Kidney glomerular epithelial cell (primary cell): Measurements from ENCODE around the gene FBXL12.
"Not testable (repeated sequence)": the region's sequence is repeated elsewhere in the genome, so short reads cannot be mapped to it uniquely, and the experiment has no call there.

Source experiments
- DNase-seq: peaks from one replicate; lab custom pipeline; 2025; lab: John Stamatoyannopoulos, UW

FBXL12 gene

GRCh38 chr19:9838324-9838723 is 19.4 kb upstream of the FBXL12 start:
- no peak for DNase-seq

DNA sequence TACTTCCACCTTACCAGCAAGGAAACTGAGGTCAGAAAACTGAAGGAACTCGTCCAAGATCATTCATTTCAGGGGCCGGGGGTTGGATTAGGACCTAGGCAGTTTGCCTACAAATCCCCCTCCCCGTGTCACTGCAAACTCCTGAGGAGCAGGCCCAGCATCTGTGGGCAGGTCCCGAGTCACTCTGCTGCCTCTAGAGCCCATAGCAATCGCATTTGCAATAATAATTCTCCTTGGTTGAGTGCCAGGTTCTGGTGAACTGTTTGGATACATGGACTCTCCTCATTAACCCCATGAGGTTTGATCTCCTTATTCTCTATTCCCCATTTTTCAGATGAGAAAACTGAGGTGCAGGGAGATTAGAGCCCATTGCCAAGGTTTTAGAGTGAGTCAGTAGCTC is 17.1 kb upstream of the FBXL12 start:
- peak; percentile 35 for DNase-seq

GRCh38 chr19:9835507-9835949 is 16.6 kb upstream of the FBXL12 start:
- no peak for DNase-seq

DNA sequence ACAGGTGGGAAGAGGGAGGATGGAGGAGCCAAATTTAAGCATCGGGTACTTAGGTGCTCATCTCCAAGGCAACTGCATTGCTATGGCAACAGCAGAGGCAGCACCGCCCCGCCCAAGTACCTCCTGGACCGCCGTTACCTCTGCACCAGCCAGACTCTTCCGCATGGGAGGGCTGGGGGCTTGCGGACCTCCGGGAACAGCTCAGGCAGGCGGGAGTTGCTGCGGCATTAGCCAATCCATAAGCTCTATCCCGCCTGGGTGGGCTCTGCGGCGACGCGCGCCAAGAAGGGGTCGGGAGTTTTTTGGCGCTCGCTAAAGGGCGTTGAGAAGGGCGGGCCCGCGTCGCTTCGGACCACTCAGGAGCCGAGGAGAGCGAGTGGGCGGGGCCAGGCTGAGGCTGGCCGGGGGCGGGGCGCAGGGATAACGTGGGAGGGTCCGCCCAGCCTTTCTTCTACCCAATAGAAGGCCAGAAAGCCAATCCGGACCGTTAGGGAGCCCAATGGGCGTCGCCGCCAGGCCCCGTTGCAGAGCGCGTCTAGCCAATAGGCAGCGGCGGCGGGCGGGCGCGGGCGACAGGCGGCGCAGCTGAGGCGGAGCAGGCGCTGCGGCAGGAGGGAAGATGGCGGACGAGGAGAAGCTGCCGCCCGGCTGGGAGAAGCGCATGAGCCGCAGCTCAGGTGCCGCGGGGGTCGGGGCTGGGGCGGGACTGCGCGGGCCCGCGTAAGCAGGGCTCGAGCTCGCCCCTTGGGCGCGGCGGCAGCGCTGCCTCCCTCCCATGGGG is 16.0 kb upstream of the FBXL12 start, which contains the start of gene PIN1:
Gene PIN1 (plus strand): TSS at position 593 of the 781 bp plus-strand sequence. CDS start 27 bp downstream, at position 620.
- peak; percentile 94 for DNase-seq

DNA sequence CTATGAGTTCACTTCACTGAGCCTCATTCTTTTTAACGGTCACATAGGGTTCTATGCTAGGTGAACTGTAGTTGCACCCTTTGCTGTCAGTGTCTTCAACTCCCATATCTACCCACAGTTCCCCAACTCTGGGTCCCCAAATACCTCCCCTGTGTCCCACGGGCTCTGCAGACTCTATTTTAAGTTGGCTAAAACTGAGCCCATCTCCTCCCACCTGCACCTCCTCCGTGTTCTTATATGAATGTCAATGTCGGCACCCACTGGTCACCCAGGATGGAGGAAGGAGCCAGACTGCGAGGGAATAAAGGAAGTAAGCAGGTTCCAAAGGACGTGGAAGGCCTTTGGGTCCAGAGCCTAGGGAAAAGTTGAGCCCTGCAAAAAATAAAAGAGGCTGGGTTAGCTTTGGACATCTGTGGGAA is 15.4 kb upstream of the FBXL12 start:
- no peak for DNase-seq

DNA sequence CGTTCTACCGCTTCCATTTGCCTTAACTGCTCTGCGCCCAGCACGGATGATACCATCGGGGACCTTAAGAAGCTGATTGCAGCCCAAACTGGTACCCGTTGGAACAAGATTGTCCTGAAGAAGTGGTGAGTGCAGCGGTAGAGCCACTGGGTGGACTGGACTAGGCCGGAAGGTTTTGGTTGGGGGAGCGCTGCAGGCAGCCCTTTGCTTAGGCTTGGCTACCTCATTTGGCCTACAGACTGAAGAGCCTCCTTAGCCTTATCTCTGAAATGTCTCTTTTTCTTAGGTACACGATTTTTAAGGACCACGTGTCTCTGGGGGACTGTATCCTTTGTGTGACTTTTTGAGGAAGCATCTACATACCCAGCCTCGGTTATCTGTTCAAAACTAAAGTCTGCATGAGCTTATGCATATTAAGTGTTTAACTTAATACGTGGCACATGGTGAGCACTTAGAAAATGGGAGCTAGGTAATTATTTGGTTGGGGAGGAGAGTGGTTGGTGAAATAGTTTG is 9.7 kb upstream of the FBXL12 start:
- DNase-seq = no peak

- peak; percentile 80 for DNase-seq
Observed at GRCh38 chr19:9827289-9828238, 8.7 kb upstream of the FBXL12 start, which contains the start of gene UBL5. TSS of gene UBL5 (plus strand) at chr19:9827918. CDS start at chr19:9828338, 420 bp downstream.

DNA sequence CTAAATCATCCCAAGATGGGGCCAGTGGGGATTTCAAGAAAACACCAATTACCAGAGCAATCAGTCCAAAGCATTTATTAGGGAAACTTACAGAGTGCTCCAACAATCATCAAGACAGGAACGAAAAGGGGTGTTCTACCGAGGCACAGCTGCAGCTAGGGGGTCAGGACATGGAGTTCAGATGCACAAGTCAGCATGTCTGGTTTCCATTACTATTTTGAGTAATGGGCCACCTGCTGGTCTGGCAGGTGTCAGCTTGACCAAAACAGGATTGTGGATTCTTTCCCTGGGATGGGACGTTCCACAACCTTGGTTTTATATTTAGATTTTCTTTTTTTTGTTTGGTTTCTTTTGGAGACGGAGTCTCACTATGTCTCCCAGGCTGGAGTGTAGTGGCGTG is 4.9 kb upstream of the FBXL12 start:
- no peak for DNase-seq

DNA sequence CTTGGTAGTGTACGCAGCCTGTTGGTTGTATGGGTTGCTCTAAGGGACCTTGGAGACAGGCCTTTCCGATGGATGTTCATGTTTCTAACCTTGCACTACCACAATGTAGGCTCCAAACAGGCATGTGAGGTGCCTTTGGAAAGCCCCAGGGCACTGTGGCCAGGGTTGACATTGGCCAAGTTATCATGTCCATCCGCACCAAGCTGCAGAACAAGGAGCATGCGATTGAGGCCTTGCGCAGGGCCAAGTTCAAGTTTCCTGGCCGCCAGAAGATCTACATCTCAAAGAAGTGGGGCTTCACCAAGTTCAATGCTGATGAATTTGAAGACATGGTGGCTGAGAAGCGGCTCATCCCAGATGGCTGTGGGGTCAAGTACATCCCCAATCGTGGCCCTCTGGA is 1.2 kb upstream of the FBXL12 start:
- DNase-seq = not testable (repeated sequence)

DNA sequence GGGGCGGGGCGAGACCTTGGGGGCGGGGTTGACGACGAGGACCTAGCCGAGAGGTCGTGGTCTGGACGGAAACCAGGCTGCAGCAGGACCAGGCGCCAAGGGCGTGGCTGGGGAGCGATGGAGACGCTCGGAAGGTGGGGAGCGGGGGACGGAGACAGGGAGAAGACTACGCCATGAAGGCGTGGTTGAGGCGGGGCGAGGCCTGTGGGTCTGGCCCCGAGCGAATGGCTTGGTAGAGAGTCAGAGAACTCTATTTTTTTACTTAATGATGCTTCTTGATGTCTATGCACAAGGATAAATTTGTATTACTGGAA is 674 bp upstream of the FBXL12 start:
- no peak for DNase-seq

GRCh38 chr19:9818175-9818733 is 625 bp downstream of the FBXL12 start:
- DNase-seq = no peak

DNA sequence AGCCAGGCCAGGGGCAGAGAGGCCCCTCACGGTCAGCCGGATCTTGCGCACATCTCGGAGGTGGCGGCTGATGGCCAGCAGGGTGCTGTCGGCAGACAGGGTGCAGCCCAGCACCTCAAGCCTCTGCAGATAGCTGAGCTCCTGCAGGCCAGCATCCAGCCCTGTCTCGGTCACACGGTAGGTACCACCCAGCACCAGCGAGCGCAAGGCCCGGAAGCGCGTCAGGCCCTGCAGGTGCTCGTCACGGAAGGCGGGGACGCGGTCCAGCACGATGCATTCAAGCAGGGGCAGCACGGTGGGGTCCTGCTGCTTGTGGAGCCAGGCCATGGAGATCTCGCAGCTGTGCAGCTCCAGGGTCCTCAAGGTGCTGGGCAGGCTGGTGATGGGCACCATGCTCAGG is 7.7 kb downstream of the FBXL12 start:
- no peak for DNase-seq

GRCh38 chr19:9808855-9809824 is 9.7 kb downstream of the FBXL12 start:
- no peak for DNase-seq

DNA sequence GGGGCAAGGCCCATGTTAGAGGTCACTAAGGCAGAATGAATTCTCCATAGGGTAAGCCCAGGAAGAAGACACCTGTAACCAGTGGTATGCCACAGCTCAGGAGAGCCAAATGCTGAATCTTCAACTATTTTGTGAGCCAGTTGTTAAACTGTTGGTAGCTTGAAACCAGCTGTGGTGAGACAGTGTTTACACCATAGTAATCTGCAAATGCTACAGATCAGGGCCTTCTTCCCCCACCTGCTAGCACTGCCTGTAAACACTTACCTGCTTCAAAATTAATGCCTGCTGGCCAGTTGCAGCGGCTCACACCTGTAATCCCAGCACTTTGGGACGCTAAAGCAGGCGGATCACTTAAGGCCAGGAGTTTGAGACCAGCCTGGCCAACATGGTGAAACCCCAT is 12.1 kb downstream of the FBXL12 start:
- DNase-seq = no peak

DNA sequence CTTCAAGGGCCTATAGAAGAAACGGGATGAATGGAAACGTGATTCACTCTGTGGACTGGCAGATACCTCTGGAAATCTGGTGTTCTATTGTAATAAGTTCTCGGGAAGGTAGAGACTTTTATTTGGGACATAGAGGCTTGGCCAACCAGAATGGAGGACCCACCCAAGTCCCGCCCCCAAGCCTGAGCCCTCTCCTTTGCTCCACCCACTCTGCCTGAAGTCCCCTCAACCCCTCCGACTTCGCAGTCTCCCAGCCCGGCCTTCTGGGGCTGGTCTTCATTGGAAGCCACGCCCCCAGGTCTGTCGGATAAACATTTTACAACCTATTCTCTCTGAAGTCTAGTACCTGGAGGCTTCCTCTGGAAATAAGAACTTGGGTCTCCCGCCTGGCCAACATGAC is 16.9 kb downstream of the FBXL12 start:
- DNase-seq = no peak

DNA sequence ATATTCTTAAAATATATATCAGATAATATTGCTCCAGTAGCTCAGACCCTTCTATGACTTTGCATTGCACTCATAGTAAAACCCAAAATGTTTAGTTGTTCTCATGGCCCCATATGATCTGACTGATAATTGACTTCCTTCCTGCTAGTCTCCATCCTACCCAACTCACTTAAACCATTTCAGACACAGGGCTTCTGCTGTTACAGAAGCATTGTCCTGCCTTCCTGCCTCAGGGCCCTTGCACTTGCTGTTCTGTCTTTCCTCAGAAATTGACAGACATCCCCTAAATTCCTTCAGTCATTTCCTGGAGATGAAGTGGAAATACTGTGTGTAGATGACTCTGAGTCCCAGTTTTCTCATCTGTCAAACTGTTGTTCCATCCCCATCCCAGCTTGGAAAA is 19.7 kb downstream of the FBXL12 start:
- no peak for DNase-seq

GRCh38 chr19:9797871-9798270 is 21.0 kb downstream of the FBXL12 start:
- no peak for DNase-seq

DNA sequence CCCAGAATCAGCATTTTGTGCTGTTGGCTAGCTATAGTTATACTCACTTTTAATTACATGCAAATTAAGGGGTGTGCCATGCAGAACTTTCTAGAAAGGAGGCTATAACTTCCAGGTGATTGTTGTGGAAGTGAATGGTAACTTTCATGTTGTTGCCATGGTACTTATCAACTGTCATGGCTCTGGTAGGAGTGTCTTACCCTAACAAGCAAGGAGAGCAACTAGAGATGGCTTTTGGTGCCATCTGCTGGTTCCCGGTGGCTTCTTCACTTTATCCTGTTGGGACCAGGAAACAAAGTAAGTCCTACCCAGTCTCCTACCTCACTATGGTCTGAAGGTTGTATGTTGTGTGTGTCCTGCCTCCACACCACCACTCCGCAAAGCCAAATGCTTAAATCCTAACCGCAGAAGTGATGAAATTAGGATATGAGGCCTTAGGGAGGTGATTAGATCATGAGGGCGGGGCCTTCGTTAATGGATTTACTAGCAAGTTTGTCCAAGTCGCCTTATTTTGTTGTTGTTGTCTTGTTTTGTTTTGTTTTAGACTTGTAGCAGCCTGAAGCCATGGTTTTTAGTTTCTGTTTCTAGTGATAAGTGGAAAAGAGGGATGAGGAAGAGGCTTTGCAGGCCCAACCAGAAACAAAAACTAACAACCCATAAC is 22.6 kb downstream of the FBXL12 start:
- peak; percentile 87 for DNase-seq

DNA sequence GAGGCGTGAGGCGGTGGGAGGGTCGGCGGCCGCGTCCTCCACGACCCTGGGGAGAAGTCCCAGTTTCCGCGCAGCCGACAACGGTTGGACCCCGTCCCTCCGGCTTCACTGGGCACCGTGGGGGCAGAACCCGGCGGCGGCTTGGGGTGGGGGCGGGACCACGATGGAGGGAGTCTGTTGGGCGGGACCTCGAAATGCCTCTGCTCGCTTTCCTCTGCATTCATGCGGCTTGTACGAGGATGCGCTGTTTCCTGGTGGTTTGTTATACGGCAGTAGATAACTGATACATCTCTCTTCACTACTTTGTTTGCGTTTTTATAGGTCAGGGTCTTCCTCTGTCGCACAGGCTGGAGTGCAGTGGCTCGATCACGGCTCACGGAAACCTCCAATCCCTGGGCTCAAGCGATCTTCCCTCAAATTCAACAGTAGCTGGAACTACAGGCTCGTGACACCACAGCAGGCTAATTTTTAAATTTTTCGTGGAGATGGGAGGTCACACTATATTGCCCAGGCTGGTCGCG is 25.7 kb downstream of the FBXL12 start:
- no peak for DNase-seq
